ENCODE measurements around the gene CYP19A1.
"Not testable (repeated sequence)": the region's sequence is repeated elsewhere in the genome, so short reads cannot be mapped to it uniquely, and the experiment has no call there.

The CYP19A1 gene

DNA sequence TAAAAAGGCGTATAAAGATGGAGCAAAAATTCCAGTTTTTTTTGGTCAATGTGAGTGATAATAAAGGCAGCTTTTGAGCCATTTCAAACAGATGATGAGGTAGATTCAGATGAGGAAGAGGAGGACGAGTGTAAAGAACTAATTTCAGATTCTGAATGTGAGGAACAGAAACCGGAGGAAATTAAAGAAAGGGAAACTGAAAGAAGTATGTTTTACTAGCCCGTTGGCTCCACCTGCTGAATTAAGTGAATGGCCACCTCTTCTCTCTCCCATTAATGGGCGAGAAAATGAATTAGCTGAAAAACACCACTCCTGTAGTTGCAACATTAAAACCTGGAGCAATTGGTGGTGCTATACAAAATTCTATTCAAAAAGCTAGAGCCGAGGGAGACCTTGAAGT, 55.4 kb downstream of the CYP19A1 start:
- H3K4me2 ChIP-seq = peak overlapping the region; percentile 99
- H3K9ac ChIP-seq = no peak overlapping the region; the same call in 1 of the 2 replicates
- H3K79me2 ChIP-seq (ENCODE audit: insufficient read depth, low read depth) = no peaks in the 10 kb centered on the region
- no peaks in the 10 kb centered on the region for H3K27me3 ChIP-seq (ENCODE audit: insufficient read depth, low read depth)
- H3K27ac ChIP-seq = peak overlapping the region; percentile 47
- peak overlapping the region; percentile 39 for H2AFZ ChIP-seq (ENCODE audit: low read depth)
- H4K20me1 ChIP-seq (ENCODE audit: insufficient read depth) = no peaks in the 10 kb centered on the region
- H3K36me3 ChIP-seq (ENCODE audit: insufficient read depth) = no peaks in the 10 kb centered on the region
- peaks cover 26% of the 10 kb centered on the region for H3K4me1 ChIP-seq (ENCODE audit: low read depth, poor library complexity, severe bottlenecking)
- TF ChIP-seq, protein P1, sequence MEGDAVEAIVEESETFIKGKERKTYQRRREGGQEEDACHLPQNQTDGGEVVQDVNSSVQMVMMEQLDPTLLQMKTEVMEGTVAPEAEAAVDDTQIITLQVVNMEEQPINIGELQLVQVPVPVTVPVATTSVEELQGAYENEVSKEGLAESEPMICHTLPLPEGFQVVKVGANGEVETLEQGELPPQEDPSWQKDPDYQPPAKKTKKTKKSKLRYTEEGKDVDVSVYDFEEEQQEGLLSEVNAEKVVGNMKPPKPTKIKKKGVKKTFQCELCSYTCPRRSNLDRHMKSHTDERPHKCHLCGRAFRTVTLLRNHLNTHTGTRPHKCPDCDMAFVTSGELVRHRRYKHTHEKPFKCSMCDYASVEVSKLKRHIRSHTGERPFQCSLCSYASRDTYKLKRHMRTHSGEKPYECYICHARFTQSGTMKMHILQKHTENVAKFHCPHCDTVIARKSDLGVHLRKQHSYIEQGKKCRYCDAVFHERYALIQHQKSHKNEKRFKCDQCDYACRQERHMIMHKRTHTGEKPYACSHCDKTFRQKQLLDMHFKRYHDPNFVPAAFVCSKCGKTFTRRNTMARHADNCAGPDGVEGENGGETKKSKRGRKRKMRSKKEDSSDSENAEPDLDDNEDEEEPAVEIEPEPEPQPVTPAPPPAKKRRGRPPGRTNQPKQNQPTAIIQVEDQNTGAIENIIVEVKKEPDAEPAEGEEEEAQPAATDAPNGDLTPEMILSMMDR (conservative IDR thresholded peaks at IDR 0.05; ENCODE audit: low read depth, low read length) = no peak; the same call in 1 of the 2 replicates
- H3K4me3 ChIP-seq (IDR thresholded peaks at IDR 0.05; ENCODE audit: insufficient read depth, low read depth, low read length) = no peak overlapping the region

DNA sequence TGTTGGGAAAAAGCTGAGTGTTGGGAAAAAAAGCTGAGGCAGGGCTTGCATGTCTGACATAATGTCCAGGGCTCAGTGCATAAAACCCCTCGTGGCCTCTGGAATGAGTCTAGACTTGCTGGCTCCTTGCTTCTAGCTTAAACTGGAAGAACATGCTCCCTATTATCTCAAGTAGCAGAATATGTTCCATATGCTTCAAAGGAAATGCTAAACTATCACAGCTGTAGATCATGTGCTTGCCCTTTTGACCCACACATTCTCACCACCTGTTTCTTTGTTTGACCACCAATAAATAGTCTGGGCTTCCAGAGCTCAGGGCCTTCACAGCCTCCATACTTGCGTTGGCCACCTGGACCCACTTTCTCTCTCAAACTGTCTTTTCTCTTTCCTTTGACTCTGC, 56.2 kb downstream of the CYP19A1 start:
- H2AFZ ChIP-seq (ENCODE audit: low read depth) = peak overlapping the region; percentile 39
- H3K36me3 ChIP-seq (ENCODE audit: insufficient read depth); H4K20me1 ChIP-seq (ENCODE audit: insufficient read depth); H3K4me3 ChIP-seq (IDR thresholded peaks at IDR 0.05; ENCODE audit: insufficient read depth, low read depth, low read length); H3K79me2 ChIP-seq (ENCODE audit: insufficient read depth, low read depth); H3K9ac ChIP-seq; H3K27me3 ChIP-seq (ENCODE audit: insufficient read depth, low read depth): not testable (repeated sequence)
- peak overlapping the region; percentile 99 for H3K4me2 ChIP-seq
- H3K27ac ChIP-seq = peak overlapping the region; percentile 47
- peaks cover 26% of the 10 kb centered on the region for H3K4me1 ChIP-seq (ENCODE audit: low read depth, poor library complexity, severe bottlenecking)

DNA sequence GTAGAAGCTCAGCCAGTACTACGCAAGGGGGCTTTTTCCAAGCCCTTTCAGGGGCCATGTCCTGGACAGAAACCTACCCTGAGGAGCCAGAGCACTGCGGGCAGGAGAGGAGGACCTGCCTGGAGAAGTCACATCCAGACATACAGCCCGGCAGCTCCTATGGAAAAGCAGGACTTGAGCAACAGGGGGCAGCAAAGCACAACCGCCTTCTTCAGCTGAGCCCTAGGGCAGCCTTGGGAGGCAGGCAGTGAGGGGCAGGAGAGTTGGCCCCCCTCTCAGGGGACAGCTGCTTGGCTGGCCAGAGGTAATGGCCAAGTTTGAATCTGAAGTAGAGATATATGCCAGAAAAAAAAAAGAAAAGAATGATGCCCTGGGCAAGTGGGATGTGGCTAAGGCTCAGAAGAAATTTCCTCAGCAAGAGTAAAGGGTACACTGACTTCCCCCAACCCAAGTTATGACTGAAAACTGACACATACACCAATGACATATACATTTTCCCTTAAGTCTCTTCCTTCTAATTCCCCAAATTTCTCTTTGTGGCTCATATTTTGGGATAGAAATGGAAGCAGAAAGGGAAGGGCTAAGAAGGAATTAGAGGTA, 56.9 kb downstream of the CYP19A1 start:
- peak overlapping the region; percentile 68; the same call in 1 of the 2 replicates for H2AFZ ChIP-seq (ENCODE audit: low read depth)
- H3K27me3 ChIP-seq (ENCODE audit: insufficient read depth, low read depth) = no peaks in the 10 kb centered on the region
- no peaks in the 10 kb centered on the region for H3K36me3 ChIP-seq (ENCODE audit: insufficient read depth)
- H3K79me2 ChIP-seq (ENCODE audit: insufficient read depth, low read depth) = no peaks in the 10 kb centered on the region
- no peak overlapping the region for H3K27ac ChIP-seq
- H3K9ac ChIP-seq = no peak overlapping the region
- peaks cover 26% of the 10 kb centered on the region for H3K4me1 ChIP-seq (ENCODE audit: low read depth, poor library complexity, severe bottlenecking)
- H4K20me1 ChIP-seq (ENCODE audit: insufficient read depth) = no peaks in the 10 kb centered on the region
- TF ChIP-seq, protein P1 (conservative IDR thresholded peaks at IDR 0.05; ENCODE audit: low read depth, low read length) = peak; percentile 77
- peak overlapping the region; percentile 99 for H3K4me2 ChIP-seq
- H3K4me3 ChIP-seq (IDR thresholded peaks at IDR 0.05; ENCODE audit: insufficient read depth, low read depth, low read length) = no peak overlapping the region

DNA sequence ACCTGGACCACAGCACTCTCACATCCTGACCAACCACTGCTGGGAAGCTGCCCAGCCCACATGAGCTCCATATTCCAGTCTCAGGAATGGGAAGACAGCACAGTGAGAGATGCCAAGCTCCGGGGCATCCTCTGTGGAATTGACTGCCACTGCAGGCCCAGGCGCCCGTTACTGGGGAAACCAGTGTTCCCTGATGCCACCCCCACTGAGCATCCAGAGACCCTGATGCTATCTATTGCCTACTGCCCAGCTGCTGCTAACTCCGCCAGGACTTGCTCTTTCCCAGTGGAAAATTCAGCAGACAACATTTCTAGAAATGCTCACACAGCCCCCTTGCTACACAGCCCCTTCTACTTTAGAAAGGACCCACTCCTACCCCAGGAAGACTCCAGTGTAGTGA, 57.6 kb downstream of the CYP19A1 start:
- peak overlapping the region; percentile 99; the same call in 1 of the 2 replicates for H3K4me2 ChIP-seq
- TF ChIP-seq, protein P1 (conservative IDR thresholded peaks at IDR 0.05; ENCODE audit: low read depth, low read length) = no peak
- no peaks in the 10 kb centered on the region for H3K27me3 ChIP-seq (ENCODE audit: insufficient read depth, low read depth)
- no peak overlapping the region for H3K4me3 ChIP-seq (IDR thresholded peaks at IDR 0.05; ENCODE audit: insufficient read depth, low read depth, low read length)
- H3K4me1 ChIP-seq (ENCODE audit: low read depth, poor library complexity, severe bottlenecking) = peaks cover 26% of the 10 kb centered on the region
- no peaks in the 10 kb centered on the region for H4K20me1 ChIP-seq (ENCODE audit: insufficient read depth)
- H3K9ac ChIP-seq = no peak overlapping the region
- H3K36me3 ChIP-seq (ENCODE audit: insufficient read depth) = no peaks in the 10 kb centered on the region
- no peak overlapping the region for H3K27ac ChIP-seq
- H2AFZ ChIP-seq (ENCODE audit: low read depth) = peak overlapping the region; percentile 68; the same call in 1 of the 2 replicates
- no peaks in the 10 kb centered on the region for H3K79me2 ChIP-seq (ENCODE audit: insufficient read depth, low read depth)

DNA sequence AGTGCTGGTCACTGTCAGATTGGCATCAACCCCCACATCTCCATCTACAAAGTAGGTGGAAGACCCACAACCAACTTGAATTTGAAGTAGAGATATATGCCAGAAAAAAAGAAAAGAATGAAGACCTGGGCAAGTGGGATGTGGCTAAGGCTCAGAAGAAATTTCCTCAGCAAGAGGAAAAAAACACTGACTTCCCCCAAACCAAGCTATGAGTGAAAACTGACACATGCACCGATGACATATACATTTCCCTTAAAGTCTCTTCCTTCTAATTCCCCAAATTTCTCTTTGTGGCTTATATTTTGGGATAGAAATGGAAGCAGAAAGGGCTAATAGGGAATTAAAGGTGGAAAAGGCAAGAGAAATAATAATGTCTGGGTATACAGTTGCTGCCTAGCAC, 59.0 kb downstream of the CYP19A1 start:
- TF ChIP-seq, protein P1 (conservative IDR thresholded peaks at IDR 0.05; ENCODE audit: low read depth, low read length) = no peak
- Histone ChIP-seq H3K27ac (no peak overlapping the region), H3K9ac (no peak overlapping the region), H3K36me3 (ENCODE audit: insufficient read depth) (no peaks in the 10 kb centered on the region), H3K27me3 (ENCODE audit: insufficient read depth, low read depth) (no peaks in the 10 kb centered on the region), H3K4me1 (ENCODE audit: low read depth, poor library complexity, severe bottlenecking) (peaks cover 26% of the 10 kb centered on the region), H3K4me2 (no peak overlapping the region), H2AFZ (ENCODE audit: low read depth) (no peak overlapping the region), H3K79me2 (ENCODE audit: insufficient read depth, low read depth) (no peaks in the 10 kb centered on the region), H4K20me1 (ENCODE audit: insufficient read depth) (no peaks in the 10 kb centered on the region), H3K4me3 (IDR thresholded peaks at IDR 0.05; ENCODE audit: insufficient read depth, low read depth, low read length) (no peak overlapping the region)

Data from KMS-11 (cell line).